VCaP (cell line): ENCODE measurements around the gene TNFSF4.
"Not testable (repeated sequence)": the region's sequence is repeated elsewhere in the genome, so short reads cannot be mapped to it uniquely, and the experiment has no call there.

ENCODE experiments used
- H3K27ac ChIP-seq: fragments of 450-650 bp; 2 replicates; pipeline ENCODE4 v1.5.1; 2017
- TF ChIP-seq, protein P1 (sequence below): fragments of 450-650 bp; conservative IDR thresholded peaks from 2 replicates; pipeline ENCODE4 v1.5.1; 2017; ENCODE audit warnings: mild to moderate bottlenecking, moderate library complexity

Gene TNFSF4

GRCh38 chr1:173241528-173242347, 34.6 kb upstream of the TNFSF4 start:
- TF ChIP-seq, protein P1, sequence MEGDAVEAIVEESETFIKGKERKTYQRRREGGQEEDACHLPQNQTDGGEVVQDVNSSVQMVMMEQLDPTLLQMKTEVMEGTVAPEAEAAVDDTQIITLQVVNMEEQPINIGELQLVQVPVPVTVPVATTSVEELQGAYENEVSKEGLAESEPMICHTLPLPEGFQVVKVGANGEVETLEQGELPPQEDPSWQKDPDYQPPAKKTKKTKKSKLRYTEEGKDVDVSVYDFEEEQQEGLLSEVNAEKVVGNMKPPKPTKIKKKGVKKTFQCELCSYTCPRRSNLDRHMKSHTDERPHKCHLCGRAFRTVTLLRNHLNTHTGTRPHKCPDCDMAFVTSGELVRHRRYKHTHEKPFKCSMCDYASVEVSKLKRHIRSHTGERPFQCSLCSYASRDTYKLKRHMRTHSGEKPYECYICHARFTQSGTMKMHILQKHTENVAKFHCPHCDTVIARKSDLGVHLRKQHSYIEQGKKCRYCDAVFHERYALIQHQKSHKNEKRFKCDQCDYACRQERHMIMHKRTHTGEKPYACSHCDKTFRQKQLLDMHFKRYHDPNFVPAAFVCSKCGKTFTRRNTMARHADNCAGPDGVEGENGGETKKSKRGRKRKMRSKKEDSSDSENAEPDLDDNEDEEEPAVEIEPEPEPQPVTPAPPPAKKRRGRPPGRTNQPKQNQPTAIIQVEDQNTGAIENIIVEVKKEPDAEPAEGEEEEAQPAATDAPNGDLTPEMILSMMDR, result no peak
- H3K27ac ChIP-seq, result no peak overlapping the region

- no peak overlapping the region for H3K27ac ChIP-seq
- TF ChIP-seq, protein P1, result no peak
Measured at GRCh38 chr1:173240609-173241008, 33.5 kb upstream of the TNFSF4 start.

- TF ChIP-seq, protein P1, result no peak
Measured at GRCh38 chr1:173239058-173239457, 31.9 kb upstream of the TNFSF4 start.

DNA sequence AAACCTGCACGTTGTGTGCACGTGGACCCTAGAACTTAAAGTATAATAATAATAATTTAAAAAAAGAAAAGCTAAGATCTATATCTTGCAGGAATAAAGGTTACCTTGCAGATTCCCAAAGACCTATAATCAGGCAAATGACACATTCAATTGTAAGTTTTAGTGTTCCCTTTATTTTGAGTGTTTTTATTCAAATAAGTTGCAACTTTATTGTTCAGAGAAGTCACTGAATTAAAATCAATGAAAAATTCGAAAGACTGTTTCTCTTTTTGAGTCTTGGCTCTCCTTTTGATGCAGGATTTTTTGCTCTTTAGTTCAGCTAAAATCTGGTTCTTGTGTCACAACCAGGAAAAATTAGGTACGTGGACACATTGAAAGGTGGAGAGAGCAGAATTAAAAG, 27.8 kb upstream of the TNFSF4 start:
- TF ChIP-seq, protein P1, result no peak
- no peak overlapping the region for H3K27ac ChIP-seq

More at GRCh38 chr1:173239058-173239457, 31.9 kb upstream of the TNFSF4 start:
- no peak overlapping the region for H3K27ac ChIP-seq

GRCh38 chr1:173234434-173234833, 27.3 kb upstream of the TNFSF4 start:
- not testable (repeated sequence) for H3K27ac ChIP-seq

DNA sequence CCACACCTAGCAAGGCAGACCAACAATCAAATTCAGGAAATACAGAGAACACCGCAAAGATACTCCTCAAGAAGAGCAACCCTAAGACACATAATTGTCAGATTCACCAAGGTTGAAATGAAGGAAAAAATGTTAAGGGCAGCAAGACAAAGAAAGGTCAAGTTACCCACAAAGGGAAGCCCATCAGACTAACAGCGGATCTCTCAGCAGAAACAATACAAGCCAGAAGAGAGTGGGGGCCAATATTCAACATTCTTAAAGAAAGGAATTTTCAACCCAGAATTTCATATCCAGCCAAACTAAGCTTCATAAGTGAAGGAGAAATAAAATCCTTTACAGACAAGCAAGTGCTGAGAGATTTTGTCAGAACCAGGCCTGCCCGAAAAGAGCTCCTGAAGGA, 21.9 kb upstream of the TNFSF4 start:
- not testable (repeated sequence) for H3K27ac ChIP-seq

DNA sequence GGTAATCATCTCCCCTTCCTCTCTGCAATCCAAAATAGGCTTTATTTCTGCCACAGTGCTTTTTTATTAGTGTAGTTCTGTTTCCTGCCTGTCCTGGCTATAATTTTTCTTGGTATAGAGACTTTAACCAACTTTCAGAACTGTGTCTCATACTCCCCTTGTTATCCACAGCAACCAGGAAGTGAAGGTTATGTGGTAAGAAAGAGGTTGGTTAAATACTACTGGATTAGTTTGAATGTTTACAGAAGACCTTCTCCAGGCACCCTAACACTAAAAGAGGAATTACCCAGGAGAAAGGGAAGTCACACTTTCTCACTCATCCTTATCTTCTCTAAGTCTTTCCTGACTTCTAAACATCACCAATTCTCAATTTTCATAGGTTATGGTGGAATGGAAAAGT, 17.8 kb upstream of the TNFSF4 start:
- TF ChIP-seq, protein P1, result no peak
- no peak overlapping the region for H3K27ac ChIP-seq

DNA sequence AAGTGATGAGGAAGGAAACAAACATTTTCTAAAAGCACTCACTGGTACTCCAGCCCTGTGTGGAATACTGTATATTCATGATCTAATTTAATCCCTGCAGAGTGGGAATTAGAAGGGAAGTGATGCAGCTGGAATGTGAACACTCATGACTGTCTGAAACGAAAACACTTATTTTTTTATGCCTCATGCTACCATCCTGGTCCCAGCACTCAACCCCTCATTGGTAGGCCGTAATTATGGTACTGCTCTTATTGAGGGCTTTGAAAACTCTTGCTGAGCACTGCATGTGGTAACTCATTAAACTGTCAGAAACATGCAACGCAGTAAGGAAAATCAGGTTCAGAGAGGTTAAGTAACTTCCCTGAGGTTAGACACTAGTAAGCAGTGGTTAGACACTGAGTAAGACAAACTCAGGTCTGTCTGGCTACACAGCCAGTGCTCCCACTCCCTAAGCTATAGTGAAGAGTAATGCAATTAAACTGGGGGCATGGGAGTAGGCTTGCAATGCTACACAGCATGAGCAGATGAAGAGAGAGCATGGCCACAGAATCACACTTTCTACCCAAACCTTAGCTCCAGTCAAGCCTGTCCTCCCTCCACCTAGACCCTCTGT, 17.3 kb upstream of the TNFSF4 start:
- H3K27ac ChIP-seq, result no peak overlapping the region
- TF ChIP-seq, protein P1, result no peak
